HG03354 (cell line): ENCODE data around the gene ONECUT3.

Experiments
- ATAC-seq: cut with Tn5 transposase; IDR thresholded peaks from one replicate; pipeline ENCODE4 v1.9.1; 2021; ENCODE audit warnings: mild to moderate bottlenecking; ENCODE audit not compliant: unreplicated experiment, poor library complexity, severe bottlenecking

ONECUT3 gene

GRCh38 chr19:1810439-1811160 is 57.3 kb downstream of the ONECUT3 start:
- ATAC-seq: no peak

DNA sequence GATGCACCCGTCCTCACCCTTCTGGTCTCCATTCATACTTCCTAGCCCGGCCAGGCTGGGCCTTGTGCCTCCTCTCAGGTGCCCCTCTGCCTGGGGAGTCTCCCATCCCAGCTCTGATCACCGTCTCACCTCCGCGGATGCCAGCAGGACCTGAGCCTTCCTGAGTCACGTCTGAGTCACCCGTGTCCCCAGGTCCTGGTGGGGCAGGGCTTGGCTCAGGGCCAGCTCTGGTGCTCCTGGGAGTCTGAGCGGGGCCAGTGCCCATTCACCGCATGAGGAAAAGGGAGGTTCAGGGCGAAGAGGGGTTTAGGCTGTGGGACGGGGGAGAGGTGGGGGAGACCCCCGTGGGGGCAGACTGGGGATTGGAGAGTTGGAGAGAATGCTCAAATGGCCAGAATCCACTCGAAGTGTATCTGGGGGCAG is 58.2 kb downstream of the ONECUT3 start:
- ATAC-seq: no peak

DNA sequence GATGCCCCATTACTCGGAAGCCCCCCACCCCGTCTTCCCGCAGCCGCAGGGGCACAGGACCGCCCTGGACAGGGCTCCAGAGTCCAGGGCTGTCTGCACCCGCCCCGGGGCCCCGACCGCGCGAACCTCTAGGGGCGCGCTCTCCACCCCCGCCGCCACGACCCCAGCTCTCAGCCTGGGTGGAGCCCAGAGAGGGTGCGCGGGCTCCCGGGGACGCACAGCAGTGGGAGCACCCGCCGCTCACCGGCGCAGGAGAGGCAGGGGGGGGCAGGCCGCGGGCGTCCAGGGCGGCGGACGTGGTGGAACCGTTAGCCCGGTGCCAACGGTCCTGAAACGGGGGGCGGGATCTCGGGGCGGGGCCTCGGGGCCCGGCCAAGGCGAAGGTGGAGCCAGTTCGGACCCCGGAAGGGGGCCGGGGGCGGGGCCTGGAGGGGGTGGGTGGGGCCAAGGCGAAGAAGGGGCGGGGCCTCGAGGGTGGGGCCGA is 58.7 kb downstream of the ONECUT3 start, which contains the start of gene ATP8B3:
Gene ATP8B3 (minus strand): TSS at position 335 of the 484 bp plus-strand sequence. CDS start 540 bp downstream, outside the sequence.
- ATAC-seq: peak; percentile 15

- ATAC-seq: peak; percentile 80
Measured at GRCh38 chr19:1812426-1813191, 59.3 kb downstream of the ONECUT3 start.

GRCh38 chr19:1813192-1814182 is 60.2 kb downstream of the ONECUT3 start:
- no peak for ATAC-seq

- no peak for ATAC-seq
Measured at GRCh38 chr19:1814391-1814790, 61.1 kb downstream of the ONECUT3 start.

DNA sequence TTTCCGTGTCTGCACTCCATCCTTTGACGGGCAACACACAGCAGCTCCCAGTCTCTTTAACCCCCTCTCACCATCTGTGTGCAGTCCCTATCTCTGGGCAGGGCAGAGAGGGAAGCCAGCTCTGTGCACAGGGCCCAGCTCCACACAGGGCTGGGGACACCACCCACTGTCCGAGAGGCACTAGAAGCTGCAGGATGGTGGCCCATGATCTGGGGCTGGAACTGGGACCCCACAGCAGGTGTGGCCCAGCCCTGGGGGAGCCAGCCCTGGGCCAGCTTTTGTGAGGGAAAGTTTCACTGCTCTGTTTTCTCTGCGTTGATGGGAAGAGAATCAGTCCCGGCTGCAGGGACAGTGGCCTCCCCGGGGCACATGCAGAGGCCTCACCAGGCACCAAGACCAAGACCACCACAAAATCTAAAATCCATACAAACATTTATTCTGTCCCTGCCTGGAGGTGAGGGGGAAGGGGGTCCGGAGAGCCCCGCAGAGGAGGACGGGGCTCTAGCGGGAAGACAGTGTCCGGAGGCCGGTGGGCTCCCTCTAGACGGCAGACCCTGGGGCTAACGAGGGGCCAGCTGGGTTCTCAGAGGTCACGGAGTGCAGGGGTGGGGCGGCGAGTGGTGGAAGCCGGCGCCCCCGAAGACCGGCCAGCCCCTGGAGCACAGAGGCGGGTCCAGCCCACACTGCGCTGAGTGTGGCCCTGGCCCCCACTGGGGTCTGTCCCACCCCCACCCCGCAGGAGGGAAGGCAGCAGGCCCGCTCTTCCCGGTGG is 61.7 kb downstream of the ONECUT3 start:
- no peak for ATAC-seq

GRCh38 chr19:1815605-1816529 is 62.6 kb downstream of the ONECUT3 start:
- ATAC-seq: no peak

- no peak for ATAC-seq
Measured at GRCh38 chr19:1816530-1817298, 63.4 kb downstream of the ONECUT3 start.

- no peak for ATAC-seq
Measured at GRCh38 chr19:1817553-1818179, 64.4 kb downstream of the ONECUT3 start.

GRCh38 chr19:1818549-1819195 is 65.4 kb downstream of the ONECUT3 start:
- no peak for ATAC-seq

GRCh38 chr19:1819341-1820255 is 66.3 kb downstream of the ONECUT3 start:
- no peak for ATAC-seq

DNA sequence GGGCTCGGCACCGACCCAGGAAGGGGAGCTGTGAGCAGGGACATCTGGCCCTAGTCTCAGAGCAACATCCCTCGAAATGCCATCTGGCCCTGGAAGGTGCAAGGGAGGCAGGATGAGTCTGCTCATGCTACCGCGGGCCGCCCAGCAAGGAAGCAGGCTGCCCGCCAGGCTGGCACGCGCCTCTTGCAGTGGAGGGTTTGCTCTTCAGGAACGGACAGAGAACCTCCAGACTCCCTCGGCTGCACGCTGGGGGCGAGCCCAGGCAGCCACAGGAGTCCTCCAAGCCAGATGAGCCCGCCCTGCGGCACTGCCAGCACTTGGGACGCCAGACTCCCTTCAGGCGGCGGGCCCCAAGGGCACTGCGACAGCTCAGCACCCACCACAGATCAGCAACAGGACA is 68.9 kb downstream of the ONECUT3 start:
- no peak for ATAC-seq

DNA sequence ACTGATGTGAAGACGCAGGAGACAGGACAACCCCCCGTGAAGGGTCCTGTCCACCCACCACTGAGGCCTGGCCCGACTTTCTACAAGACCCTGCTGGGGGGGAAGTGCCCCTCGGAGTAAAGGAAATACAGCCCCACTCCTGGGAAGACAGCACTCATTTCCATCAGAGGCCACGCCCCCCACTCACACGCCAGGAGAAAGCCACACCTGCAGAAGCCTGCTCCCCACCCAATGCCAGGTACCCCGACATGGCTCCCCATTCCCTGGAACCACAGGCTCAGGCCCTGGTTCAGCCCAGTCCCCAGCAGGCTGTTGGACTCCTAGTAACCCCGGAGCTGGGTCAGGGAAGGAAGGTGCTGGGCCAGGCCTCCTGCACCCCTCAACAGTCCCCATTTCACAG is 69.7 kb downstream of the ONECUT3 start:
- no peak for ATAC-seq

DNA sequence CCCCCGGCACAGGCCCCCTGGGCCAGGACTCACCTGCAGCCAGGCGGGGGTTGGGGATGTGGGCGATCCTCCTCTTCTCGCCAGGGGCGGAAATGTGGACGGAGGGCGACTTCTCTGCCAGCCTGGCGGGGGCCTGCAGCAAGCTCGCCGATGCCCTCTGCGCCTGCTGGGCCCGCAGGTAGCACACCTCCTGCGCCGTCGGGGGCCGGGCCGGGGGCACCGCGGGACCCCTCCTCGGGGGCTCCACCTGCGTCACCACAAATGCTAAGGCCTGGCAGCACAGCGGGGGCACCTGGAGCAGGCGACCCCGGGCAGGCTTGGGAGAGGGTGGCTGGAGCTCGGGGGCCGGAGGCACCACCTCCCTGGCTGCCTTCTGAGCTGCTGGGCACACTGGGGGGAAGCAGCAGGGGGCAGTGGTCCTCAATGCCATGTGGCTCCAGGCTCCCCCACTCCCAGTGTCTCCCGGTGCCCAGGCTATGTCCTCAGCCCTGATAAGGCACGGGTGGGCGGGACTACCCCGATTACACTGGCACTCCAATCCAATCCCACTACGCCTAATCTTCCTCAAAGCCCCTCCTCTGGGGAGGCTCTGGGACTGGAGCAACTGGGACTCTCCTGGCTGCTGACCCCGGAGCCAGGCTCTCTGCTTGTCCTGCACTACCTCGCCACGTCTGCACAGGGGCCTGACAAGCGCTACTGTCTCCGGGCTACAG is 70.4 kb downstream of the ONECUT3 start:
- ATAC-seq: no peak
